ENCODE measurements around the gene ADGRV1.
"Not testable (repeated sequence)": the region's sequence is repeated elsewhere in the genome, so short reads cannot be mapped to it uniquely, and the experiment has no call there.

Gene ADGRV1

GRCh38 chr5:90595766-90596165, 37.2 kb downstream of the ADGRV1 start:
- not testable (repeated sequence) for DNase-seq

GRCh38 chr5:90598293-90598692, 39.7 kb downstream of the ADGRV1 start:
- no peak for DNase-seq

GRCh38 chr5:90600307-90600706, 41.7 kb downstream of the ADGRV1 start:
- DNase-seq, result not testable (repeated sequence)

- DNase-seq, result peak in 1 of 3 experiments; percentile 3
These were observed 42.9 kb downstream of the ADGRV1 start for GRCh38 chr5:90601468-90601867.

- no peak for DNase-seq
These were observed 44.1 kb downstream of the ADGRV1 start for GRCh38 chr5:90602681-90603080.

GRCh38 chr5:90606539-90606938, 47.9 kb downstream of the ADGRV1 start:
- peak in 2 of 3 experiments; percentile 2 to 27 for DNase-seq

GRCh38 chr5:90612919-90613318, 54.3 kb downstream of the ADGRV1 start:
- no peak for DNase-seq

- DNase-seq, result no peak
These were observed 54.9 kb downstream of the ADGRV1 start for GRCh38 chr5:90613459-90613858.

GRCh38 chr5:90613918-90614504, 55.4 kb downstream of the ADGRV1 start:
- no peak for DNase-seq

- DNase-seq, result no peak
These were observed 56.8 kb downstream of the ADGRV1 start for GRCh38 chr5:90615355-90615754.

- DNase-seq, result no peak
These were observed 59.5 kb downstream of the ADGRV1 start for GRCh38 chr5:90618071-90618470.

- not testable (repeated sequence) for DNase-seq
These were observed 61.2 kb downstream of the ADGRV1 start for GRCh38 chr5:90619762-90620161.

- no peak for DNase-seq
These were observed 63.3 kb downstream of the ADGRV1 start for GRCh38 chr5:90621848-90622247.

- no peak for DNase-seq
These were observed 67.9 kb downstream of the ADGRV1 start for GRCh38 chr5:90626493-90626892.

GRCh38 chr5:90628492-90628891, 69.9 kb downstream of the ADGRV1 start:
- DNase-seq, result no peak

- no peak for DNase-seq
These were observed 74.2 kb downstream of the ADGRV1 start for GRCh38 chr5:90632791-90633190.

GRCh38 chr5:90636948-90637347, 78.4 kb downstream of the ADGRV1 start:
- no peak for DNase-seq

GRCh38 chr5:90637731-90638130, 79.1 kb downstream of the ADGRV1 start:
- no peak for DNase-seq

- no peak for DNase-seq
These were observed 80.3 kb downstream of the ADGRV1 start for GRCh38 chr5:90638878-90639277.

- peak in 2 of 3 experiments; percentile 13 to 42 for DNase-seq
These were observed 82.0 kb downstream of the ADGRV1 start for GRCh38 chr5:90640484-90641059.

- no peak for DNase-seq
These were observed 82.9 kb downstream of the ADGRV1 start for GRCh38 chr5:90641528-90641927.

GRCh38 chr5:90642706-90643229, 84.2 kb downstream of the ADGRV1 start:
- no peak for DNase-seq

- DNase-seq, result no peak
These were observed 85.5 kb downstream of the ADGRV1 start for GRCh38 chr5:90644132-90644531.

GRCh38 chr5:90645024-90645610, 86.5 kb downstream of the ADGRV1 start:
- DNase-seq, result no peak
